ENCODE measurements around the gene SLC48A1.

SLC48A1 gene

GRCh38 chr12:47767216-47767724, 5.8 kb upstream of the SLC48A1 start:
- Histone ChIP-seq H3K36me3 (ENCODE audit: control insufficient read depth in 5 of 5, insufficient read depth in 5 of 5, low read length in 5 of 5) (no peaks in the 10 kb centered on the region), H3K27me3 (ENCODE audit: control insufficient read depth in 5 of 5, insufficient read depth in 4 of 5, low read length in 5 of 5) (no peaks in the 10 kb centered on the region), H3K27ac (ENCODE audit: low read depth, low read length) (no peak overlapping the region), H3K4me3 (ENCODE audit: low read depth in 1 of 5, low read length in 5 of 5) (no peak overlapping the region), H3K9ac (ENCODE audit: low read length in 5 of 5) (no peak overlapping the region), H3K9me3 (ENCODE audit: control insufficient read depth in 5 of 5, low read length in 5 of 5) (no peaks in the 10 kb centered on the region), H3K4me1 (ENCODE audit: control insufficient read depth in 5 of 5, insufficient read depth in 5 of 5, low read length in 5 of 5) (peaks cover 0 to 33% (median 23%) of the 10 kb centered on the region in 5 donors)

GRCh38 chr12:47768323-47768811, 4.7 kb upstream of the SLC48A1 start:
- H3K9ac ChIP-seq (ENCODE audit: low read length in 5 of 5): no peak overlapping the region
- H3K4me3 ChIP-seq (ENCODE audit: low read depth in 1 of 5, low read length in 5 of 5): no peak overlapping the region
- H3K9me3 ChIP-seq (ENCODE audit: control insufficient read depth in 5 of 5, low read length in 5 of 5): no peaks in the 10 kb centered on the region
- no peaks in the 10 kb centered on the region for H3K36me3 ChIP-seq (ENCODE audit: control insufficient read depth in 5 of 5, insufficient read depth in 5 of 5, low read length in 5 of 5)
- no peak overlapping the region for H3K27ac ChIP-seq (ENCODE audit: low read depth, low read length)
- H3K4me1 ChIP-seq (ENCODE audit: control insufficient read depth in 5 of 5, insufficient read depth in 5 of 5, low read length in 5 of 5): peaks cover 0 to 35% (median 26%) of the 10 kb centered on the region in 5 donors
- no peaks in the 10 kb centered on the region for H3K27me3 ChIP-seq (ENCODE audit: control insufficient read depth in 5 of 5, insufficient read depth in 4 of 5, low read length in 5 of 5)

GRCh38 chr12:47769234-47770085, 3.6 kb upstream of the SLC48A1 start:
- Histone ChIP-seq H3K9ac (ENCODE audit: low read length in 5 of 5) (no peak overlapping the region), H3K27ac (ENCODE audit: low read depth, low read length) (no peak overlapping the region), H3K9me3 (ENCODE audit: control insufficient read depth in 5 of 5, low read length in 5 of 5) (no peaks in the 10 kb centered on the region), H3K36me3 (ENCODE audit: control insufficient read depth in 5 of 5, insufficient read depth in 5 of 5, low read length in 5 of 5) (no peaks in the 10 kb centered on the region), H3K4me1 (ENCODE audit: control insufficient read depth in 5 of 5, insufficient read depth in 5 of 5, low read length in 5 of 5) (peaks cover 0 to 39% (median 30%) of the 10 kb centered on the region in 5 donors), H3K27me3 (ENCODE audit: control insufficient read depth in 5 of 5, insufficient read depth in 4 of 5, low read length in 5 of 5) (no peaks in the 10 kb centered on the region), H3K4me3 (ENCODE audit: low read depth in 1 of 5, low read length in 5 of 5) (no peak overlapping the region)

- Histone ChIP-seq H3K36me3 (ENCODE audit: control insufficient read depth in 5 of 5, insufficient read depth in 5 of 5, low read length in 5 of 5) (no peaks in the 10 kb centered on the region), H3K4me1 (ENCODE audit: control insufficient read depth in 5 of 5, insufficient read depth in 5 of 5, low read length in 5 of 5) (peaks cover 0 to 46% (median 36%) of the 10 kb centered on the region in 5 donors), H3K27me3 (ENCODE audit: control insufficient read depth in 5 of 5, insufficient read depth in 4 of 5, low read length in 5 of 5) (no peaks in the 10 kb centered on the region), H3K9me3 (ENCODE audit: control insufficient read depth in 5 of 5, low read length in 5 of 5) (no peaks in the 10 kb centered on the region), H3K27ac (ENCODE audit: low read depth, low read length) (no peak overlapping the region), H3K4me3 (ENCODE audit: low read depth in 1 of 5, low read length in 5 of 5) (no peak overlapping the region), H3K9ac (ENCODE audit: low read length in 5 of 5) (no peak overlapping the region)
These were observed 2.8 kb upstream of the SLC48A1 start for GRCh38 chr12:47770086-47770726.

GRCh38 chr12:47771304-47771703, 1.7 kb upstream of the SLC48A1 start:
- no peaks in the 10 kb centered on the region for H3K9me3 ChIP-seq (ENCODE audit: control insufficient read depth in 5 of 5, low read length in 5 of 5)
- H3K4me1 ChIP-seq (ENCODE audit: control insufficient read depth in 5 of 5, insufficient read depth in 5 of 5, low read length in 5 of 5): peaks cover 2 to 46% (median 44%) of the 10 kb centered on the region in 5 donors
- H3K36me3 ChIP-seq (ENCODE audit: control insufficient read depth in 5 of 5, insufficient read depth in 5 of 5, low read length in 5 of 5): no peaks in the 10 kb centered on the region
- no peak overlapping the region for H3K4me3 ChIP-seq (ENCODE audit: low read depth in 1 of 5, low read length in 5 of 5)
- H3K27ac ChIP-seq (ENCODE audit: low read depth, low read length): no peak overlapping the region
- H3K9ac ChIP-seq (ENCODE audit: low read length in 5 of 5): no peak overlapping the region
- H3K27me3 ChIP-seq (ENCODE audit: control insufficient read depth in 5 of 5, insufficient read depth in 4 of 5, low read length in 5 of 5): no peaks in the 10 kb centered on the region

- H3K27ac ChIP-seq (ENCODE audit: low read depth, low read length): no peak overlapping the region
- H3K9ac ChIP-seq (ENCODE audit: low read length in 5 of 5): peak overlapping the region in 2 of 5 donors; percentile 56 to 78
- no peaks in the 10 kb centered on the region for H3K9me3 ChIP-seq (ENCODE audit: control insufficient read depth in 5 of 5, low read length in 5 of 5)
- H3K36me3 ChIP-seq (ENCODE audit: control insufficient read depth in 5 of 5, insufficient read depth in 5 of 5, low read length in 5 of 5): no peaks in the 10 kb centered on the region
- no peaks in the 10 kb centered on the region for H3K27me3 ChIP-seq (ENCODE audit: control insufficient read depth in 5 of 5, insufficient read depth in 4 of 5, low read length in 5 of 5)
- peaks cover 9 to 55% (median 50%) of the 10 kb centered on the region in 5 donors for H3K4me1 ChIP-seq (ENCODE audit: control insufficient read depth in 5 of 5, insufficient read depth in 5 of 5, low read length in 5 of 5)
- H3K4me3 ChIP-seq (ENCODE audit: low read depth in 1 of 5, low read length in 5 of 5): peak overlapping the region in 2 of 5 donors; percentile 65 to 67
These were observed 861 bp upstream of the SLC48A1 start for GRCh38 chr12:47772094-47772660.

GRCh38 chr12:47772738-47773061, 338 bp upstream of the SLC48A1 start:
- peak overlapping the region in 4 of 5 donors; percentile 40 to 78 (median 54) for H3K9ac ChIP-seq (ENCODE audit: low read length in 5 of 5)
- H3K4me1 ChIP-seq (ENCODE audit: control insufficient read depth in 5 of 5, insufficient read depth in 5 of 5, low read length in 5 of 5): peaks cover 12 to 60% (median 55%) of the 10 kb centered on the region in 5 donors

GRCh38 chr12:47773858-47774580, 981 bp downstream of the SLC48A1 start:
- peaks cover 13 to 72% (median 68%) of the 10 kb centered on the region in 5 donors for H3K4me1 ChIP-seq (ENCODE audit: control insufficient read depth in 5 of 5, insufficient read depth in 5 of 5, low read length in 5 of 5)
- no peak overlapping the region for H3K27ac ChIP-seq (ENCODE audit: low read depth, low read length)
- H3K36me3 ChIP-seq (ENCODE audit: control insufficient read depth in 5 of 5, insufficient read depth in 5 of 5, low read length in 5 of 5): no peaks in the 10 kb centered on the region
- H3K4me3 ChIP-seq (ENCODE audit: low read depth in 1 of 5, low read length in 5 of 5): peak overlapping the region; percentile 65 to 76 (median 67)
- peak overlapping the region in 4 of 5 donors; percentile 73 to 82 (median 76) for H3K9ac ChIP-seq (ENCODE audit: low read length in 5 of 5)
- no peaks in the 10 kb centered on the region for H3K27me3 ChIP-seq (ENCODE audit: control insufficient read depth in 5 of 5, insufficient read depth in 4 of 5, low read length in 5 of 5)
- H3K9me3 ChIP-seq (ENCODE audit: control insufficient read depth in 5 of 5, low read length in 5 of 5): no peaks in the 10 kb centered on the region

More at GRCh38 chr12:47772738-47773061, 338 bp upstream of the SLC48A1 start:
- Histone ChIP-seq H3K27me3 (ENCODE audit: control insufficient read depth in 5 of 5, insufficient read depth in 4 of 5, low read length in 5 of 5) (no peaks in the 10 kb centered on the region), H3K36me3 (ENCODE audit: control insufficient read depth in 5 of 5, insufficient read depth in 5 of 5, low read length in 5 of 5) (no peaks in the 10 kb centered on the region), H3K9me3 (ENCODE audit: control insufficient read depth in 5 of 5, low read length in 5 of 5) (no peaks in the 10 kb centered on the region), H3K27ac (ENCODE audit: low read depth, low read length) (no peak overlapping the region), H3K4me3 (ENCODE audit: low read depth in 1 of 5, low read length in 5 of 5) (peak overlapping the region; percentile 36 to 67 (median 65))

- Histone ChIP-seq H3K4me3 (ENCODE audit: low read depth in 1 of 5, low read length in 5 of 5) (peak overlapping the region in 1 of 5 donors; percentile 32), H3K9ac (ENCODE audit: low read length in 5 of 5) (peak overlapping the region in 1 of 5 donors; percentile 41), H3K27me3 (ENCODE audit: control insufficient read depth in 5 of 5, insufficient read depth in 4 of 5, low read length in 5 of 5) (no peaks in the 10 kb centered on the region), H3K36me3 (ENCODE audit: control insufficient read depth in 5 of 5, insufficient read depth in 5 of 5, low read length in 5 of 5) (no peaks in the 10 kb centered on the region), H3K9me3 (ENCODE audit: control insufficient read depth in 5 of 5, low read length in 5 of 5) (no peaks in the 10 kb centered on the region), H3K4me1 (ENCODE audit: control insufficient read depth in 5 of 5, insufficient read depth in 5 of 5, low read length in 5 of 5) (peaks cover 13 to 78% (median 72%) of the 10 kb centered on the region in 5 donors), H3K27ac (ENCODE audit: low read depth, low read length) (peak overlapping the region; percentile 34)
These were observed 1.6 kb downstream of the SLC48A1 start for GRCh38 chr12:47774663-47775062.

All from subcutaneous abdominal adipose tissue (tissue), 5 donors.